AG20443 (cell line): Measurements from ENCODE around the gene P4HA3.

ENCODE experiments used
- DNase-seq: peaks from one replicate; pipeline ENCODE4 v3.0.0; 2012; ENCODE audit warnings: low spot score, mixed read lengths

P4HA3 gene

GRCh38 chr11:74316772-74317505 lies 5.5 kb upstream of the P4HA3 start:
- DNase-seq = no peak

GRCh38 chr11:74312326-74312725 lies 886 bp upstream of the P4HA3 start:
- DNase-seq = no peak

GRCh38 chr11:74310857-74311256 lies 583 bp downstream of the P4HA3 start:
- DNase-seq = no peak

- no peak for DNase-seq
Measured at GRCh38 chr11:74307434-74307833, 4.0 kb downstream of the P4HA3 start.

- no peak for DNase-seq
Measured at GRCh38 chr11:74306435-74307175, 4.8 kb downstream of the P4HA3 start.

GRCh38 chr11:74299015-74299414 lies 12.4 kb downstream of the P4HA3 start:
- DNase-seq = no peak

GRCh38 chr11:74297484-74297883 lies 14.0 kb downstream of the P4HA3 start:
- DNase-seq = no peak

GRCh38 chr11:74288911-74289310 lies 22.5 kb downstream of the P4HA3 start:
- no peak for DNase-seq

- DNase-seq = peak; percentile 89
Measured at GRCh38 chr11:74288161-74288560, 23.3 kb downstream of the P4HA3 start.

GRCh38 chr11:74284466-74284865 lies 27.0 kb downstream of the P4HA3 start:
- DNase-seq = no peak

GRCh38 chr11:74283580-74284180 lies 27.8 kb downstream of the P4HA3 start:
- no peak for DNase-seq

- DNase-seq = no peak
Measured at GRCh38 chr11:74282914-74283371, 28.5 kb downstream of the P4HA3 start.

- DNase-seq = no peak
Measured at GRCh38 chr11:74282421-74282820, 29.0 kb downstream of the P4HA3 start.

- no peak for DNase-seq
Measured at GRCh38 chr11:74280494-74280893, 30.9 kb downstream of the P4HA3 start.

- DNase-seq = no peak
Measured at GRCh38 chr11:74279256-74279655, 32.2 kb downstream of the P4HA3 start.

GRCh38 chr11:74278721-74279161 lies 32.7 kb downstream of the P4HA3 start:
- DNase-seq = peak; percentile 86

- DNase-seq = no peak
Measured at GRCh38 chr11:74278103-74278502, 33.3 kb downstream of the P4HA3 start.

- DNase-seq = peak; percentile 67
Measured at GRCh38 chr11:74276581-74276980, 34.9 kb downstream of the P4HA3 start.

- no peak for DNase-seq
Measured at GRCh38 chr11:74272276-74272675, 39.2 kb downstream of the P4HA3 start.

GRCh38 chr11:74269161-74269811 lies 42.2 kb downstream of the P4HA3 start:
- DNase-seq = no peak

GRCh38 chr11:74268456-74268855 lies 43.0 kb downstream of the P4HA3 start:
- DNase-seq = no peak

GRCh38 chr11:74267014-74267413 lies 44.4 kb downstream of the P4HA3 start:
- DNase-seq = no peak
